Measurements from ENCODE around the gene HOATZ.
A peak's percentile ranks its signal among the peaks of the same experiment; 100 is the strongest.

HOATZ gene

DNA sequence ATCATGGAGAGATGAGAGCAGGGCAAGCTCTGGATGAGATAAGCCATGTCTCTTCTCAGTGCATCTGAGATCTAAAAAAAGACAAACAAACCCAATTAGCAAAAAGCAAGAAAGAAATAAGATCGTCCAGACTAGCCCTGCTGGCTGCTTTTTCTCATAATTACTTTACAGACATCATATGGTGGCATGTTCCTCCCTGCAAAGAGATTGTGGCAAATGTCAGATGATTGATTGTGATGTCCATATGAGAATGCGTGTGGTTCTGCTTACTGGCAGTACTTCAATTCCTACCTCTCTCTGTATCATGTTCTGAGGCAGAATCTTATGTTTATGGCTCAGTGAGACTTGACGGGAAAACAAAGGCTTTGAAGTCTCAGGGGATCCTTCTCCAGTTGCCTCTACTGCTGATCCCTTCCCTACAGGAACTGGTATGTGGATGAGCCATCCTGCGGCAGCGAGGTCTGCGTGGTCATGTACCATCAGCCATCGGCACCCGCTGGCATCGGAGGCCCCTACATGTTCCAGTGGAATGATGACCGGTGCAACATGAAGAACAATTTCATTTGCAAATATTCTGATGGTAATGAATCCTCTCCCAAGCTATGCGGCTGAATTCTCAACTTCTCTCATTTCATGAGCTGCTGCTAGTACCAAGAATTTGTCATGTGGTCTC, 34.8 kb downstream of the HOATZ start:
- no peak for DNase-seq (ENCODE audit: low read depth in 2 of 2)

DNA sequence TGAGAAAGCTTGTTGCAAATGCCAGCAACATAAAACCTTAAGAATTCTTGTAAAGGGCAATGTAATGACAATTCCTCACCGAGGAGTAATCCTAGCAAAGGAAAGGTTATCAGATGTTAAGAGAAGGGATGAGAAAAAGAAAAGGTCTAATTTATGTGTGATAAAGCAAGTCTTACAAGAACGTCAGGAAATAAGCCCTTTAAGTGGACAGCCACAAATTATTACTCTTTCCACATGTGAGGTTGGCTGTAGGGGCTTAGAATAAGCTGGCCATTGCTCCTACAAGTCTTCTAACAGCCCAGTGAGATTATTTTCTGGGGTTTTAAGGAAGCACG, 35.3 kb downstream of the HOATZ start:
- DNase-seq (ENCODE audit: low read depth in 2 of 2): no peak

DNA sequence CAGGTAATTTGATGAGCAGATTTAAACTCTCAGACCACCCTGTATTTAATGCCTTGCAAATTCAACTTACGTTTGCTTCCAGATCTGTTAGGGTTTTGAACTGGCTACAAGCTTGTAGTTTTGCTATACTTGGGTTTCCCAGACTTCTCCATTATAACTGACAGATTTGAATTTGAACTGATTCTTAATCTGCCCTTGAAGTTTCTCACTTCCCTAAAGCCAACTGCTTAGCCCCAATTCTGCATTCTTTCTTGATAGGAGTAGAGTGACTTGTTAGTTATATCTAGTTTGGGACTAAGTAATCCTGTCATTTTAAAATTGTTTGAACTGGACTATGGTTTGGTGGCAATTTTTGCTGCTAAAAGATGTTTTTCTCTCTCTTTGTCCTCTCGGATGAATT, 35.7 kb downstream of the HOATZ start:
- no peak for DNase-seq (ENCODE audit: low read depth in 2 of 2)

DNA sequence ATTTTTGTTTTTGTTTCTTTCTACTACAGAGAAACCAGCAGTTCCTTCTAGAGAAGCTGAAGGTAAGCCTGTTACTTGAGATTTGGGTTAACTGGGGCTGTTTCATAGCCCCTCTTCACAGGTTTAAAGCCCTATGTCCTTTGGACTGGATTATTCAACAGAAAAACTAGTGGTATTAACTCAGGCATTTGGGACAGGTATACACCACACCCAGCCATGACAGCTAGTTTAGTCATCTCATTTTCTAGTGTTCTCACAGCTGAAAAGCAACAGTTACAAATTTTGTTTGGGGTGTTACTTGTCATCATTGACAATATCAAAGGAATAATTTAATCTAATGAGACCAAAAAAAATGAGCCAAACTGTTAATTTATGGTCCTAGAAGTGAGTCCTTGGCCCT, 40.0 kb downstream of the HOATZ start:
- DNase-seq (ENCODE audit: low read depth in 2 of 2): no peak

- DNase-seq (ENCODE audit: low read depth in 2 of 2): no peak
Measured at GRCh38 chr11:111555255-111555654, 40.7 kb downstream of the HOATZ start.

DNA sequence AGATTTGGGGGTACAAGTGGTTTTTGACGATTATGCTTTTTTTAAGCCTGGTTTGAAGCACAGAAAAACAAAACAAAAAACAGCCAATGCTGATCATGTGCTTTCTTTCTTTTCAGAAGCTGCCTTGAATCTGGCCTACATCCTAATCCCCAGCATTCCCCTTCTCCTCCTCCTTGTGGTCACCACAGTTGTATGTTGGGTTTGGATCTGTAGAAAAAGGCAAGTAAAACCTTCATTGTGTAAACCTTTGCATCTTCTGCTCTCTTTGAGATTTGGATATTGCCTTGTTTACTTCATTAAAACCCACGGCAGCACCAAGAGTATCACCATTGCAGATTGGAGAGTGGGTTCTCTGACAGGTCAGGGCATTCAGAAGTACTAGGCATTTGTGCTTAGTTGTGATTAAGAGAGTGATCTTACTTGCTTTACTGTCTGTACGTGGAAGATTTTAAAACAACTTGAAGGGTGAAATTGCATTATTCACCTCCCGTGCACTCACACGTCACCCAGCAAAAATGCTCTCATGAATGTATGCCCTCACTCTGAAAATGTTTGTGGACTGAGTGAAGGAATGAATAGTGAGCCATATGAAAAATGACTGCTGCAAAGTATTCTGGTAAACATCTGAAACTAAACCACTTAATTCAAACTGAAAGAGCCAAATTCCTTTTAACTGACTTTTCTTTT, 43.0 kb downstream of the HOATZ start:
- no peak for DNase-seq (ENCODE audit: low read depth in 2 of 2)

GRCh38 chr11:111559800-111560464, 45.4 kb downstream of the HOATZ start:
- no peak for DNase-seq (ENCODE audit: low read depth in 2 of 2)

- DNase-seq (ENCODE audit: low read depth in 2 of 2): no peak
Measured at GRCh38 chr11:111560800-111561199, 46.2 kb downstream of the HOATZ start.

DNA sequence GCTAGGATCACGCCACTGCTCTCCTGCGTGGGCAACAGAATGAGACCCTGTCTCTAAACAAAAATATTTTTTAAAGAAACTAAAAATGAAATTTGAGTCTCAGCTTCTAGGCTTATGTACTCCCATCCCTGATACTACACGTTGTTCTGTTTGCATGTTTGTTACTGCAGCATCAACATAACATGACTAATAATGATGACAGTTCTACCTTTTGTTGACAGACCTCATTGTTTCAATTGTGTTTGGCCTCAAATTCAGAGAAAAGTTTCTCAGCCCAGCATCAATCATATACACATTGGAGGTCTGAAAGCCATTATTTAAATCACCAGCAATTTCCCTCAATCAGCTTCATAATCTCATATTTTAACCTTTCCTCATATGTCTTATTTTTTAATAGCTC, 46.7 kb downstream of the HOATZ start:
- no peak for DNase-seq (ENCODE audit: low read depth in 2 of 2)

GRCh38 chr11:111561791-111562325, 47.3 kb downstream of the HOATZ start:
- DNase-seq (ENCODE audit: low read depth in 2 of 2): no peak

GRCh38 chr11:111562692-111563389, 48.3 kb downstream of the HOATZ start:
- DNase-seq (ENCODE audit: low read depth in 2 of 2): no peak

DNA sequence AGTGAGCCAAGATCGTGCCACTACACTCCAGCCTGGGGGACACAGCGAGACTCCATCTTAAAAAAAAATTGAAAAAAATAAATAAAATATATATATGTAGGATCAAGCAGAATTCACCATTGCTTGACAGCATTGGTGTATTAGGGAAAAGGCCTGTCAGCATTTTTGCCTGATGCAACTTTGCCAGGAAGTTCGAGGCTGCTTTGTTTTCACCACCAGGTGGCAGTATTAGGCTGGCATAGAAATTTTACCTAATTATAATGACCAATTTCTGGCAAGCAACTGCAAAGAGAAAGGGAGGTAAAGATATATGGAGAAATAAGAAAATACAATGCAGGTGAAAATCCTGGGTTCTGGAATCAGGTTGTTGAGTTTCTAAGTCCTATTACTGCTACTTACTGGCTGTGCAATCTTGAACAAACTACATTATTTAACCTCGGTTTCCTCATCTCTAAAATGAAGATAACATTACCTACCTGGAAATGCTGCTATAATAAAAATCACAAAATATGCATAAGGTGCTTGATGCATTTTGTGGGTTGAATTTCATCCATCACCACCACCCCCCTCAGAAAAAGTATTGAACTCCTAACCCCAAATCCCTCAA, 50.6 kb downstream of the HOATZ start:
- peak; percentile 30 to 61 for DNase-seq (ENCODE audit: low read depth in 2 of 2)

- no peak for DNase-seq (ENCODE audit: low read depth in 2 of 2)
Measured at GRCh38 chr11:111566324-111566723, 51.7 kb downstream of the HOATZ start.

DNA sequence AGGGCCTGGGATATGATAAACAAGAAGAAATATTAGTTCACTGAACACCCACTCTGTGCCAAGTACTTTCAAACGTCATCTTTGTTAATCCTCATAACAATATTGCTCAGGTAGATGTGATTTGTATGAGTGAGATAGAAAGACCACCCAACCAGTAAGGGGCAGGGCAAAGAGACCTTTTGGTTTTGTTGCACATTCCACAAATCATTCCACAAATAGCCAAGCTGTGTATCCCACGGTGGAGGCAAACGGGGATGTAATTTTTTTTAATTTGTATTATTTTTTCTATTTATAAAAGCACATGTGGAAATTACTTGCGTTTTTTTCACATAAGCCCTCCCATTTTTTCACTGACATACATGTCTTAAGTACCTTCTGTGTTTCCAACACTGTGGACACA, 54.9 kb downstream of the HOATZ start:
- no peak for DNase-seq (ENCODE audit: low read depth in 2 of 2)

DNA sequence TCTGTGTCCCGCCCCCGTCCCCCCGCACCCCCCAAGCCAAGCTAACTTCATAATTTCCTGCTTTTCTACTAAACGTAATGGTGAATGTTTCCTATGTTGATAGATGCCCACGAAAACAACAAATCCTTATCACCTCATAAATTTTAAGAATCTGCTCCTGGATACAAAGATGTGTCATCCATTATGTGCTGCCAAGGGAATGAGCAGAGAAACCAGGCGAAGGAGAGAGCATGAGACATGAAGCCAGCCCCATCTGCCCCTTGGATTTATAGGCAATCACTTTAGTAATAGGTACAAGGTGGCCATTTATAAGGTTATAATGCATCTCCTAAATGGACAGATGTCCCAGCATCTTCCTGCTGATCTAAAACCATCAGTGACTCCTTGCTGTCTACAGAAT, 56.2 kb downstream of the HOATZ start:
- no peak for DNase-seq (ENCODE audit: low read depth in 2 of 2)

DNA sequence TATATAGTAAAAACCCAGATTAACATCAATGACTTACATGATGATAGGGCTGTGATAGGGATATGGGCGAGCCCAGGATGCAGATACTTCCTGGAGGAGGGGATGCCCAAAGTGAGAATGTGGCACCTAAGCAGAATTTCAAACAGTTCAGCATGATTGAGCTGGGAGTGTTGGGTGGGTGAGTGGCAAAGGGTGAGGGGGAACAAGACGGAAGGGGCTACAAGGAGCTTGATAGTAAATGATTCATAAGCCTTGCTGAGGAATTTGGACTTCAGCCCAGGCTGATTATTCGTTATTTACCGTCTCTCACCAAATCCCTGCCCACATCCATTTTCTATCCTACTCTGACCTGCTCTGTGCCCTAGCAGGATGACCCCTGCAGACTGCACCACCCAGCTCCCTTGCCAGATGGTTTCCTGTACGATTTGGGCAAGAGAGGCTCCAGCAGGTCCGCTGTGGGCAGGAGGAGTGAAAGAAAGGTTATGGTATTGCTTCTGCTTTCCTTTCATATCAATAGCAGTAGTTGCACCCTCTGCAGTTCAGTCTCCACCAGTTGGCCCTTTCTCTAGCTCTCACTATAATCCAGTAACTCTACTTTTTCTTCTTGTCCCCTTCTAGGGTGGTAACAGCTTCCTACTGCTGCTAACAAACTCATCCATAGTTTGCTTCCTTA, 57.4 kb downstream of the HOATZ start:
- no peak for DNase-seq (ENCODE audit: low read depth in 2 of 2)

- DNase-seq (ENCODE audit: low read depth in 2 of 2): no peak
Measured at GRCh38 chr11:111572581-111572980, 58.0 kb downstream of the HOATZ start.

DNA sequence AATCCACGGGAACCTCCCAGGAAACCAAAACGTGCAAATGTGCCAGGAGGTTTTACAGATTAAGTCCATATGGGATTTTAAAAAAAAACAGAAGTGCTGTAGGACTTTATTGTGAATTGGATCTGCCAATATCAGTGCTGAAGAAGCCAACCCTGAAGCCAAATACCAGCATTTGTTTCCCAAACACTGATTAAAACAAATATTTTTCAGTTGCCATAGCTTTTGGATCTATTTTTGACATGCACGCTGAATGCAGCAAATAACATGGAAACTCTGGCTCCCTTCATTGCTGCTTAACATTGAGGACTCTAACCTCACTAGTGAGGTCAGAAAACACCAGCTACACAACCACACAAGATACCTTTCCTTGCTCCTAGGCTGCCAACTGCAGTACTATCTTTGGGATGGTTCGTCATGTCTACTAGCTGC, 59.3 kb downstream of the HOATZ start:
- DNase-seq (ENCODE audit: low read depth in 2 of 2): no peak

DNA sequence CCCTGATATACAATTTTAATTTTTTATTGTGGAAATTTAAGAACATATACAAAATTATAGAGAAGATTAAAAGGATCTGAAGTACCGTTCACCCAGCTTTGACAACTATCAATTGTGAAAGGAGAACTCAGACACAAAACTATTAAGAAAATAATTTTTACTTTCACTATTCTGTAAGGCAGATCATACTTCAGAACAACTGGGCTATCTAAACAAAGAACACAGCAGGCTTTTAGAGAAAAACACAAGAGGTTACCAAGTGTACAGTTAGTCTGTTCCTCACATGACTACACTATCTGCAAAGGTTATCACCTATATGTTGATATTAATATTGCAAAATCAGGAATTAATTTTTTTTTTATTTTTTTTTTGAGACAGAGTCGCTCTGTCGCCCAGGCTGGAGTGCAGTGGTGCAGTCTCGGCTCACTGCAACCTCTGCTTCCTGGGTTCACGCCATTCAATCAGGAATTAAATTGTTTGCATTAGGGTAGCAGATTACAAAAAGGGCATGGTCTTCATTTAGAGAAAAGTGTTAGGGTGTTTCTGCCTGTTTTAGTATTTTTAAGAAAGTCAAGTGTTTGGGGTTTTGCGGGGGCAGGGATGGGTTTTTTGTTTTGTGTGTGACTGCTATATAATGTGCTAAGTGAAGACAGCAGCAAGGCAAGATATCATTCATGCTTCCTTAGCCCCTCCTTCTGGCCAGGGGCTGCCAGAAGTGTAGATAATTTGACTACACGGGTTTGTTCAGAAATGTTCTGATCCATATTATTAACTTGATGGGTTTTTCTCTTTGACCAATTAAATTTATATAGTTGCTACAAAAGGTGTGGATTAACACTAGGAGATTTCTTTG, 60.0 kb downstream of the HOATZ start:
- no peak for DNase-seq (ENCODE audit: low read depth in 2 of 2)

DNA sequence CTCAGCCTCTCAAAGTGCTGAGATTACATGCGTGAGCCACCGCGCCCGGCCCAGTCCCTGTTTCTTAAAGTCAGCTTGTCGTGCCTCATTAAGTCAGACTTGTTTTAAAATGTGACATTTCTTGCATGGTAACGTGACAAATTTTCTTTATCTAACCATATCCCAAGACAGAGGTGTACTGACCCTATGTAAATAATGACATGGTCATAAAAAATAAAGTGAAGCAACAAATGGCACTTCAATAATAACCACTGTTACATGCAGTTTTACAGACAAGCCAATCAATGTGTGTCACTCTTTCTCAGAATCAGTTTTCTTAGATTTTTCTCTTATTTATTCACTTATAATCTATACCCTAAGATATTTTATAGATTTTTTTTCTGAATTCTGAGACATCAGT, 61.2 kb downstream of the HOATZ start:
- DNase-seq (ENCODE audit: low read depth in 2 of 2): no peak
